ENCODE results near the gene ZNF496.
A peak's percentile ranks its signal among the peaks of the same experiment; 100 is the strongest.
"Not testable (repeated sequence)": the region's sequence is repeated elsewhere in the genome, so short reads cannot be mapped to it uniquely, and the experiment has no call there.

Gene ZNF496

GRCh38 chr1:247294282-247294681 lies 37.4 kb downstream of the ZNF496 start:
- no peak for TF ChIP-seq CTCF (conservative IDR thresholded peaks at IDR 0.05; ENCODE audit: low read depth, low read length)
- no peak overlapping the region for H3K4me3 ChIP-seq (ENCODE audit: low read depth, low read length)
- peak; percentile 96 for DNase-seq (ENCODE audit: low read depth)

- no peak for TF ChIP-seq CTCF (conservative IDR thresholded peaks at IDR 0.05; ENCODE audit: low read depth, low read length)
- no peak overlapping the region for H3K4me3 ChIP-seq (ENCODE audit: low read depth, low read length)
- DNase-seq (ENCODE audit: low read depth), result peak; percentile 90
Measured at GRCh38 chr1:247293047-247293446, 38.6 kb downstream of the ZNF496 start.

GRCh38 chr1:247291833-247292561 lies 39.7 kb downstream of the ZNF496 start:
- no peak overlapping the region for H3K4me3 ChIP-seq (ENCODE audit: low read depth, low read length)
- no peak for TF ChIP-seq CTCF (conservative IDR thresholded peaks at IDR 0.05; ENCODE audit: low read depth, low read length)
- DNase-seq (ENCODE audit: low read depth), result peak; percentile 21

- TF ChIP-seq CTCF (conservative IDR thresholded peaks at IDR 0.05; ENCODE audit: low read depth, low read length), result no peak
- no peak for DNase-seq (ENCODE audit: low read depth)
- no peak overlapping the region for H3K4me3 ChIP-seq (ENCODE audit: low read depth, low read length)
Measured at GRCh38 chr1:247291161-247291560, 40.5 kb downstream of the ZNF496 start.

- TF ChIP-seq CTCF (conservative IDR thresholded peaks at IDR 0.05; ENCODE audit: low read depth, low read length), result no peak
- no peak for DNase-seq (ENCODE audit: low read depth)
- H3K4me3 ChIP-seq (ENCODE audit: low read depth, low read length), result no peak overlapping the region
Measured at GRCh38 chr1:247290576-247290975, 41.1 kb downstream of the ZNF496 start.

- not testable (repeated sequence) for DNase-seq (ENCODE audit: low read depth)
Measured at GRCh38 chr1:247289274-247289892, 42.3 kb downstream of the ZNF496 start.

GRCh38 chr1:247288341-247288740 lies 43.3 kb downstream of the ZNF496 start:
- H3K4me3 ChIP-seq (ENCODE audit: low read depth, low read length), result no peak overlapping the region
- DNase-seq (ENCODE audit: low read depth), result no peak
- TF ChIP-seq CTCF (conservative IDR thresholded peaks at IDR 0.05; ENCODE audit: low read depth, low read length), result no peak

More at GRCh38 chr1:247289274-247289892, 42.3 kb downstream of the ZNF496 start:
- not testable (repeated sequence) for H3K4me3 ChIP-seq (ENCODE audit: low read depth, low read length)
